Smooth muscle cell (in vitro differentiated cells): ENCODE measurements around the gene SCLT1. TPM values are rescaled to one million over a fixed set of nuclear protein-coding genes. Genes with fewer than 3 reads are reported as not detected.
"Not testable (repeated sequence)": the region's sequence is repeated elsewhere in the genome, so short reads cannot be mapped to it uniquely, and the experiment has no call there.

Experiments used
- DNase-seq: peaks from one replicate; lab custom pipeline; 2025; ENCODE audit not compliant: unreplicated experiment; lab: John Stamatoyannopoulos, UW
- H2AFZ ChIP-seq: fragments of 200-600 bp; sonication (generic); 2 replicates; pipeline ENCODE4 v1.6.0; 2016; ENCODE audit warnings: antibody characterized with exemption, low read depth, mild to moderate bottlenecking
- H3F3A ChIP-seq: fragments of 200-600 bp; sonication (generic); 2 replicates; pipeline ENCODE4 v1.6.0; 2017; ENCODE audit warnings: antibody characterized with exemption, low read depth
- H3K27ac ChIP-seq: fragments of 200-600 bp; sonication (generic); 2 replicates; pipeline ENCODE4 v1.5.1; 2016; ENCODE audit warnings: low read depth, mild to moderate bottlenecking
- H3K27me3 ChIP-seq: fragments of 200-600 bp; sonication (generic); 2 replicates; pipeline ENCODE4 v1.6.1; 2016; ENCODE audit warnings: low read depth, mild to moderate bottlenecking
- H3K36me3 ChIP-seq: fragments of 200-600 bp; sonication (generic); 2 replicates; pipeline ENCODE4 v1.5.1; 2016; ENCODE audit warnings: low read depth
- H3K4me1 ChIP-seq: fragments of 200-600 bp; sonication (generic); 2 replicates; pipeline ENCODE4 v1.5.1; 2016; ENCODE audit warnings: low read depth
- H3K4me2 ChIP-seq: fragments of 200-600 bp; sonication (generic); 2 replicates; pipeline ENCODE4 v1.6.0; 2016; ENCODE audit warnings: mild to moderate bottlenecking
- H3K4me3 ChIP-seq: fragments of 200-600 bp; sonication (generic); 2 replicates; pipeline ENCODE4 v1.5.1; 2016; ENCODE audit warnings: mild to moderate bottlenecking
- H3K79me2 ChIP-seq: fragments of 200-600 bp; sonication (generic); 2 replicates; pipeline ENCODE4 v1.6.0; 2016; ENCODE audit warnings: low read depth, mild to moderate bottlenecking
- H3K9ac ChIP-seq: fragments of 200-600 bp; sonication (generic); 2 replicates; pipeline ENCODE4 v1.6.0; 2016; ENCODE audit warnings: low read depth
- H3K9me3 ChIP-seq: fragments of 200-600 bp; sonication (generic); replicated peaks from 2 replicates; pipeline ENCODE4 v1.5.1; 2016; ENCODE audit warnings: low read depth
- H4K20me1 ChIP-seq: fragments of 200-600 bp; sonication (generic); 2 replicates; pipeline ENCODE4 v1.6.0; 2016; ENCODE audit warnings: low read depth
- WGBS: methylation state at CpG from one replicate; pipeline ENCODE4 v1.1.7; 2016; ENCODE audit warnings: low lambda C conversion rate; 5-methylcytosine and 5-hydroxymethylcytosine counted together
- polyA plus RNA-seq: library from polyadenylated mRNA; unstranded; fragments of >200 nt; fragmentation: Nextera tagmentation; extraction: Ambion mirVana; gene quantifications from 2 replicates; pipeline ENCODE4 v1.2.1, GENCODE V29; 2016
- total RNA-seq: library from RNA; depleted of rRNA; stranded (reverse); fragments of >200 nt; gene quantifications from 2 replicates; pipeline ENCODE4 v1.2.3, GENCODE V29; 2014
- TF ChIP-seq, protein P1 (sequence below): fragments of 200-600 bp; sonication (generic); IDR thresholded peaks from 2 replicates; pipeline ENCODE4 v1.5.1; 2017; ENCODE audit warnings: borderline replicate concordance, mild to moderate bottlenecking, antibody characterized with exemption; ENCODE audit not compliant: insufficient read depth, poor library complexity, severe bottlenecking

Gene SCLT1
- total and polyA plus RNA-seq, 2 experiments from 2014 or later, result 6.9 to 10.2 TPM

DNA sequence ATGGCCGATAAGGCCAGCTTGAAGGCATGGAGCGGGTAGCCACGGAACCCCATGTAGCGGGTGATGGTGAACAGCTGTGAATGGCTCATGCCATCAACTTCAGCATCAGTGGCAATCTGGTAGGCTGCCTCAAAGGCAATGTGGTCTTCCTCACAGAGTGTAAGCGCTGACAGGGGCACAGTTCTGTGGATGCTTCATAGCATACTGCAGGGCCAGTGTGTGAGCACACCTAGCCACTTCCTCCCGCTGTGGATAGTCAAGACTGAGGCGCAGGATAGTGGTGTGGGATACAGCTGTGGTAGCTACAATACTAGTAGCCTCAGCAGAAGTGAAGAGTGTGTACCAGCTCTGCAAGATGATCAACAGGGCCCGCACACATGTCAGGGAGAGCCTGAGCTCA, 43.1 kb upstream of the SCLT1 start:
- Histone ChIP-seq H3K4me1 (no peaks in the 10 kb centered on the region), H3F3A (no peaks in the 10 kb centered on the region), H3K27ac (no peak overlapping the region), H3K9me3 (no peaks in the 10 kb centered on the region), H2AFZ (no peak overlapping the region), H3K4me3 (no peak overlapping the region), H4K20me1 (no peaks in the 10 kb centered on the region), H3K36me3 (no peaks in the 10 kb centered on the region), H3K9ac (no peak overlapping the region), H3K79me2 (no peaks in the 10 kb centered on the region), H3K4me2 (no peak overlapping the region), H3K27me3 (no peaks in the 10 kb centered on the region)
- DNase-seq, result no peak
- 91% methylated on average over 8 of the region's 8 CpGs for WGBS
- TF ChIP-seq, protein P1, sequence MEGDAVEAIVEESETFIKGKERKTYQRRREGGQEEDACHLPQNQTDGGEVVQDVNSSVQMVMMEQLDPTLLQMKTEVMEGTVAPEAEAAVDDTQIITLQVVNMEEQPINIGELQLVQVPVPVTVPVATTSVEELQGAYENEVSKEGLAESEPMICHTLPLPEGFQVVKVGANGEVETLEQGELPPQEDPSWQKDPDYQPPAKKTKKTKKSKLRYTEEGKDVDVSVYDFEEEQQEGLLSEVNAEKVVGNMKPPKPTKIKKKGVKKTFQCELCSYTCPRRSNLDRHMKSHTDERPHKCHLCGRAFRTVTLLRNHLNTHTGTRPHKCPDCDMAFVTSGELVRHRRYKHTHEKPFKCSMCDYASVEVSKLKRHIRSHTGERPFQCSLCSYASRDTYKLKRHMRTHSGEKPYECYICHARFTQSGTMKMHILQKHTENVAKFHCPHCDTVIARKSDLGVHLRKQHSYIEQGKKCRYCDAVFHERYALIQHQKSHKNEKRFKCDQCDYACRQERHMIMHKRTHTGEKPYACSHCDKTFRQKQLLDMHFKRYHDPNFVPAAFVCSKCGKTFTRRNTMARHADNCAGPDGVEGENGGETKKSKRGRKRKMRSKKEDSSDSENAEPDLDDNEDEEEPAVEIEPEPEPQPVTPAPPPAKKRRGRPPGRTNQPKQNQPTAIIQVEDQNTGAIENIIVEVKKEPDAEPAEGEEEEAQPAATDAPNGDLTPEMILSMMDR, result no peak

DNA sequence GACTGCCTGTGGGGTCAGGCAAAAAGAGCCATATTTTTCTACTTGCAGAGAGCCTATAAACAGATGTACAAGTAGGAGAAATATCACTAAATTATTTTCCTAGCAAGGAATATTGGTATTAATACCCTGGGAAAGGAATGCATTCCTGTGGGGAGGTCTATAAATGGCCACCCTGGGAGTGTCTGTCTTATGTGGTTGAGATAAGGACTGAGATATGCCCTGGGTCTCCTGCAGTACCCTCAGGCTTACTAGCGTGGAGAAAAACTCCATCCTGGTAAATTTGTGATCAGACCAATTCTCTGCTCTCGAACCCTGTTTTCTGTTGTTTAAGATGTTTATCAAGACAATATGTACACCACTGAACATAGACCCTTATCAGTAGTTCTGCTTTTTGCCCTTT, 38.0 kb upstream of the SCLT1 start:
- no peaks in the 10 kb centered on the region for H3K9me3 ChIP-seq
- no peaks in the 10 kb centered on the region for H3K4me1 ChIP-seq
- no peak for DNase-seq
- H2AFZ ChIP-seq, result no peak overlapping the region
- TF ChIP-seq, protein P1, result no peak
- H3K36me3 ChIP-seq, result no peaks in the 10 kb centered on the region
- no peaks in the 10 kb centered on the region for H3K27me3 ChIP-seq
- no peak overlapping the region for H3K9ac ChIP-seq
- H3K27ac ChIP-seq, result no peak overlapping the region
- H3K4me2 ChIP-seq, result no peak overlapping the region
- H3F3A ChIP-seq, result no peaks in the 10 kb centered on the region
- H3K79me2 ChIP-seq, result no peaks in the 10 kb centered on the region
- H3K4me3 ChIP-seq, result no peak overlapping the region
- WGBS, result 79% methylated on average over 2 of the region's 2 CpGs
- H4K20me1 ChIP-seq, result no peaks in the 10 kb centered on the region

GRCh38 chr4:129129143-129129542, 35.8 kb upstream of the SCLT1 start:
- no peaks in the 10 kb centered on the region for H3F3A ChIP-seq
- TF ChIP-seq, protein P1, result no peak
- H3K27me3 ChIP-seq, result no peaks in the 10 kb centered on the region
- no peak overlapping the region for H3K4me3 ChIP-seq
- no peaks in the 10 kb centered on the region for H3K36me3 ChIP-seq
- WGBS, result 85% methylated on average over 2 of the region's 2 CpGs
- no peak overlapping the region for H3K9ac ChIP-seq
- H3K27ac ChIP-seq, result no peak overlapping the region
- no peaks in the 10 kb centered on the region for H3K9me3 ChIP-seq
- no peak for DNase-seq
- H3K4me1 ChIP-seq, result no peaks in the 10 kb centered on the region
- H3K4me2 ChIP-seq, result no peak overlapping the region
- H3K79me2 ChIP-seq, result no peaks in the 10 kb centered on the region
- H4K20me1 ChIP-seq, result no peaks in the 10 kb centered on the region
- H2AFZ ChIP-seq, result no peak overlapping the region

DNA sequence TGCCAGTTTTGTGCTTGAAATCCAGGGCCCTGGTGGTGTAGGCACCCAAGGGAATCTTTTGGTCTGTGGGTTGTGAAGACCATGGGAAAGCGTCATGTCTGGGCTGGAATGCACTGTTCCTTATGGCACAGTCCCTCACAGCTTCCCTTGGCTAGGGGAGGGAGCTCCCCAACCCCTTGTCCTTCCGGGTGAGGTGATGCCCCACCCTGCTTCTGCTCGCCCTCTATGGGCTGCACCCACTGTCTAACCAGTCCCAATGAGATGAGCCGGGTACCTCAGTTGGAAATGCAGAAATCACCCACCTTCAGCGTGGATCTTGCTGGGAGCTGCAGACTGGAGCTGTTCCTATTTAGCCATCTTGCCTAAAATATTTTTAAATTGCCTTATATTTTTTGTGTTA, 33.3 kb upstream of the SCLT1 start:
- H3F3A ChIP-seq, DNase-seq, H3K9me3 ChIP-seq, H3K79me2 ChIP-seq, H3K27me3 ChIP-seq, H3K9ac ChIP-seq, H3K4me2 ChIP-seq, H4K20me1 ChIP-seq, H2AFZ ChIP-seq, H3K4me1 ChIP-seq, H3K27ac ChIP-seq, H3K4me3 ChIP-seq, H3K36me3 ChIP-seq: not testable (repeated sequence)
- WGBS, result 94% methylated on average over 5 of the region's 5 CpGs
